Panc1 (cell line): ENCODE data around the gene PHF2. TPM values are rescaled to one million over a fixed set of nuclear protein-coding genes. Genes with fewer than 3 reads are reported as not detected.

Source experiments
- ATAC-seq: fragments of 200-7000 bp; cut with Tn5 transposase; 2 replicates; pipeline ENCODE4 v1.9.1; 2020; ENCODE audit warnings: mild to moderate bottlenecking, moderate library complexity
- BruUV-seq: library from RNA; stranded (reverse); fragments of 400-500 nt; replicated peaks from 2 replicates; lab custom pipeline; 2021; lab: Mats Ljungman, UMichigan
- CTCF ChIA-PET: fragments of 300-600 bp; sonication (Branson Sonifier 250); formaldehyde crosslinking; loops from one replicate; lab custom pipeline; 2022; ENCODE audit warnings: antibody characterized with exemption; lab: Charles Lee
- POLR2A ChIA-PET: fragments of 300-600 bp; sonication (Branson Sonifier 250); formaldehyde crosslinking; loops from one replicate; lab custom pipeline; 2022; ENCODE audit warnings: antibody characterized with exemption; lab: Charles Lee
- DNase-seq: peaks from one replicate; pipeline ENCODE4 v3.0.0-alpha.2; 2010; ENCODE audit warnings: low read depth, low spot score
- H3K27ac ChIP-seq: 2 replicates; pipeline ENCODE4 v1.5.1; 2011; ENCODE audit warnings: mild to moderate bottlenecking, low read length, inconsistent platforms
- H3K27me3 ChIP-seq: fragments of 200-500 bp; sonication (Bioruptor generic); 2 replicates; pipeline ENCODE4 v1.6.0; 2014; ENCODE audit warnings: low read length, inconsistent platforms; ENCODE audit not compliant: control insufficient read depth, insufficient read depth
- H3K36me3 ChIP-seq: fragments of 200-500 bp; sonication (Bioruptor generic); 2 replicates; pipeline ENCODE4 v1.5.1; 2014; ENCODE audit warnings: inconsistent platforms, mild to moderate bottlenecking, low read length, moderate library complexity; ENCODE audit not compliant: control insufficient read depth, insufficient read depth
- H3K4me1 ChIP-seq: 2 replicates; pipeline ENCODE4 v1.5.1; 2011; ENCODE audit warnings: inconsistent platforms, mild to moderate bottlenecking, low read length, moderate library complexity; ENCODE audit not compliant: control insufficient read depth, insufficient read depth
- H3K4me3 ChIP-seq, 2 experiments: 2 replicates each; pipeline ENCODE4 v1.5.1; 2011 to 2012; ENCODE audit warnings: low read depth in 2 of 2, low read length in 2 of 2, mild to moderate bottlenecking in 2 of 2, inconsistent platforms in 1 of 2, moderate library complexity in 1 of 2
- H3K9me3 ChIP-seq: fragments of 200-500 bp; sonication (Bioruptor generic); 2 replicates; pipeline ENCODE4 v1.5.1; 2014; ENCODE audit warnings: low read depth, mild to moderate bottlenecking, inconsistent platforms, low read length, moderate library complexity; ENCODE audit not compliant: control insufficient read depth, insufficient read depth
- CTCF ChIP-seq: fragments of 450-650 bp; IDR thresholded peaks from 2 replicates; pipeline ENCODE4 v1.5.1; 2017; ENCODE audit warnings: mild to moderate bottlenecking
- POLR2AphosphoS5 ChIP-seq: IDR thresholded peaks from 2 replicates; pipeline ENCODE4 v1.6.1; 2012; ENCODE audit warnings: mild to moderate bottlenecking, low read depth, low read length, moderate library complexity
- REST ChIP-seq, 2 experiments: IDR thresholded peaks; 2 replicates each; pipeline ENCODE4 v1.6.1; 2011 to 2012; ENCODE audit warnings: low read depth in 2 of 2, control low read depth in 1 of 2, low read length in 1 of 2, mild to moderate bottlenecking in 1 of 2, moderate library complexity in 1 of 2; ENCODE audit not compliant: insufficient read depth in 1 of 2
- SIN3A ChIP-seq: IDR thresholded peaks from 2 replicates; pipeline ENCODE4 v1.6.1; 2012; ENCODE audit warnings: low read depth, mild to moderate bottlenecking, low read length, moderate library complexity, borderline replicate concordance; ENCODE audit not compliant: insufficient read depth
- TCF7L2 ChIP-seq: IDR thresholded peaks from 2 replicates; pipeline ENCODE4 v1.6.1; 2011; ENCODE audit warnings: mild to moderate bottlenecking, low read depth, low read length, inconsistent platforms
- in situ Hi-C: cut with HindIII; loops from 2 replicates; pipeline ENCODE4 v1.10.0; 2016; ENCODE audit warnings: low sequenced_read_pairs, low pct_unique_long_range_greater_than_20kb
- intact Hi-C: fragments of 100-400 bp; cut with micrococcal nuclease; formaldehyde crosslinking; loops from one replicate; pipeline ENCODE4 v1.10.0; 2022; ENCODE audit not compliant: unreplicated experiment
- total RNA-seq: library from RNA; stranded (reverse); gene quantifications from one replicate; pipeline ENCODE4 v1.2.1, GENCODE V29; 2021; ENCODE audit not compliant: unreplicated experiment

PHF2 gene
- total RNA-seq, 1 experiment from 2014 or later, result 16.6 TPM

GRCh38 chr9:93701494-93702218, 125.3 kb downstream of the PHF2 start:
- Histone ChIP-seq H3K27ac (no peak overlapping the region), H3K9me3 (no peaks in the 10 kb centered on the region), H3K36me3 (no peaks in the 10 kb centered on the region), H3K4me3 (no peak overlapping the region), H3K27me3 (no peaks in the 10 kb centered on the region), H3K4me1 (no peaks in the 10 kb centered on the region)
- no peak for ATAC-seq
- no TSS peak for BruUV-seq
- intact Hi-C loops, result no loop called here
- TF ChIP-seq TCF7L2 (no peak), POLR2AphosphoS5 (no peak), SIN3A (no peak), REST (IDR thresholded peaks at IDR 0.05; ENCODE audit: insufficient read depth in 1 of 2, low read depth in 2 of 2, low read length in 1 of 2) (no peak), CTCF (no peak)
- ChIA-PET POLR2A (no interaction called here), CTCF (no interaction called here)
- in situ Hi-C loops, result no loop called here
- no peak for DNase-seq

GRCh38 chr9:93702261-93702660, 125.9 kb downstream of the PHF2 start:
- no peak for ATAC-seq
- no TSS peak for BruUV-seq
- in situ Hi-C loops, result no loop called here
- TF ChIP-seq SIN3A (no peak), REST (IDR thresholded peaks at IDR 0.05; ENCODE audit: insufficient read depth in 1 of 2, low read depth in 2 of 2, low read length in 1 of 2) (no peak), POLR2AphosphoS5 (no peak), CTCF (no peak), TCF7L2 (no peak)
- CTCF ChIA-PET, result no interaction called here
- Histone ChIP-seq H3K36me3 (no peaks in the 10 kb centered on the region), H3K4me3 (no peak overlapping the region), H3K27ac (no peak overlapping the region), H3K4me1 (no peaks in the 10 kb centered on the region), H3K27me3 (no peaks in the 10 kb centered on the region), H3K9me3 (no peaks in the 10 kb centered on the region)
- intact Hi-C loops, result no loop called here
- no peak for DNase-seq
- POLR2A ChIA-PET, result no interaction called here
